Stimulated activated naive B cell treated with anti-CD40 and anti-IgM and Interleukin-4, amounts not matched to agents 10 μg/mL and 1 μg/mL and 100 μg/mL, for 72 hours (primary cell): ENCODE data around the gene USP34.
A peak's percentile ranks its signal among the peaks of the same experiment; 100 is the strongest.
"Not testable (repeated sequence)": the region's sequence is repeated elsewhere in the genome, so short reads cannot be mapped to it uniquely, and the experiment has no call there.

ENCODE experiments used
- ATAC-seq, 2 donors: fragments of 150-1000 bp; cut with Tn5 transposase; replicated peaks; 2 replicates each; pipeline ENCODE4 v1.10.0; 2021; ENCODE audit warnings: moderate library complexity in 1 of 2
- DNase-seq: peaks from one replicate; pipeline ENCODE4 v3.0.0; 2021
- H3K27ac Mint-ChIP-seq: one replicate; pipeline ENCODE4 v1.8.0; 2022; ENCODE audit warnings: mild to moderate bottlenecking, mixed read lengths
- H3K27me3 Mint-ChIP-seq, 2 donors: one replicate each; pipeline ENCODE4 v1.8.0; 2022; ENCODE audit warnings: mixed read lengths in 2 of 2
- H3K36me3 Mint-ChIP-seq, 2 donors: one replicate each; pipeline ENCODE4 v1.8.0; 2022; ENCODE audit warnings: mixed read lengths in 2 of 2, mild to moderate bottlenecking in 1 of 2
- H3K4me1 Mint-ChIP-seq, 2 donors: one replicate each; pipeline ENCODE4 v1.8.0; 2022; ENCODE audit warnings: mixed read lengths in 2 of 2, mild to moderate bottlenecking in 1 of 2
- H3K4me3 Mint-ChIP-seq, 2 donors: one replicate each; pipeline ENCODE4 v1.8.0; 2022; ENCODE audit warnings: mild to moderate bottlenecking in 2 of 2, mixed read lengths in 2 of 2, moderate library complexity in 1 of 2
- H3K9me3 Mint-ChIP-seq, 2 donors: one replicate each; pipeline ENCODE4 v1.8.0; 2022; ENCODE audit warnings: mixed read lengths in 2 of 2, mild to moderate bottlenecking in 1 of 2

The USP34 gene

DNA sequence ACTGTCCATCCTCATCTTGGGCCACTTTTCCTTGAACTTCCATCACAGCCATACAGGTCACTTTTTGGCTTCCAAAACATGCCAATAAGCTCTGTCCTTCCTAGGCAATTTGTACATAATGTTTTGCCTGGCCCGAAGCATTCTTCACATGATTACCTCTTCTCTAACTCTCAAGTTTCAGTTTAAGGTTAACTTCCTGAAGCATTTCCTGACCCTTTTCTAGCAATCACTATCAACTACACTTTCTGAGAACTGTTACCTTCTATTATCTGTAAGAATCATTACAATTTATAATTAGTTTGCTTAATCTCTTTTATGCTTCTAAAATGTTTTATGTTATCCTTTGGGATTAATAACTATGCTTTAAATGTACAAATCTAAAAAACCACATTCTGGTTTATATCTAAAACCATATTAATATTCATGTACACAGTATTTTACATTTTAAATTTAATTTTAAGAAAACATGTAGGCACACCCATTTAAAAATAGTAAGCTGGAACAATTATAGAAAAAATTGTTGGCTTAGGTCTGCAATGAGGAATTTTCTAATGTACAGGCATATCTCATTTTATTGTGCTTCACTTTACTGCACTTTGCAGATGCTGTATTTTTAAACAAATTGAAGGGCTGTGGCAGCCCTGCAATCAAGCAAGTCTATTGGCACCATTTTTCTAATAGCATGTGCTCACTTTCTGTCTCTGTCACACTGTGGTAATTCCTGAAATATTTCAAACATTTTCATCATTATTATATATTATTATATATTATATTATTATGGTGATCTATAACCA is 232.5 kb downstream of the USP34 start:
- DNase-seq, result no peak
- Mint-ChIP-seq H3K27ac (no peak overlapping the region), H3K27me3 (no peaks in the 10 kb centered on the region), H3K4me1 (peaks cover 10 to 15% of the 10 kb centered on the region in 2 donors), H3K9me3 (no peaks in the 10 kb centered on the region), H3K4me3 (no peak overlapping the region), H3K36me3 (peaks cover 29 to 40% of the 10 kb centered on the region in 2 donors)
- ATAC-seq, result peak in 1 of 2 donors; percentile 51

DNA sequence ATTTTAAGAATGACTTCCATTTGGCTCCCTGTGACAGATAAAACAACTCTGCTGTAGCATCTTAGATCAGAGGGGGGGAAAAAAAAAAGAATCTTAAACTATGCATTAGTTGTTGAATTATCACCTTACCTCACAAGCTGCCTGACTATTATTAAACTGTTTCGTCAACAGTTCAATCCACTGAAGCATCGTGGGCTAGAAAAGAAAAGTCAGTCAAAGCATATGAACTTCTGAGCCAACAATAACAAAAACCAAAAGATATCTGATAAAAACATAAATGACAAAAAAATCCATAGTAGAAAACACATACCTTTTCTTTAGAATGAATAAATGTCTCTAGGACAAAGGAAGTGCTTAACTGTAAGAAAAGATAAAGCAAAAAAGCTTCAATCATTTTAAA is 235.2 kb downstream of the USP34 start:
- Mint-ChIP-seq H3K27me3 (no peaks in the 10 kb centered on the region), H3K9me3 (no peaks in the 10 kb centered on the region), H3K36me3 (peaks cover 27 to 37% of the 10 kb centered on the region in 2 donors), H3K4me1 (peaks cover 10 to 15% of the 10 kb centered on the region in 2 donors), H3K27ac (no peak overlapping the region), H3K4me3 (no peak overlapping the region)
- DNase-seq, result no peak
- no peak for ATAC-seq

DNA sequence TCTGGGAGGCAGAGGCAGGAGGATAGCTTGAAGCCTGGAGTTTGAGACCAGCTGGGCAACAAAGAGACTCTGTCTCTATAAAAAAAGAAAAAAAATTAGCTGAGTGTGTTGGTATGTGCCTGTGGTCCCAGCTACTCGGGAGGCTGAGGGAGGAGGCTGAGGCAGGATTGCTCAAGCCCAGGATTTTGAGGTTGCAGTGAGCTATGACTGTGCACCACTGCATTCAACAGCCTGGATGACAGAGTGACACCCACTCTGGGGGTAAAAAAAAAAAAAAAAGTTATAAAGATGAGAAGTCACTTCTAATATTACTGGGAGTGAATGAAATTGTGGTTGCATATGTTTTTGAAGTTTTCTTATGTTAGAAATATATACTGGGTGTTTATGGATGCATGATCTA is 237.3 kb downstream of the USP34 start:
- ATAC-seq, result no peak
- Mint-ChIP-seq H3K4me1 (peaks cover 5 to 6% of the 10 kb centered on the region in 2 donors), H3K36me3 (peaks cover 23 to 44% of the 10 kb centered on the region in 2 donors)

DNA sequence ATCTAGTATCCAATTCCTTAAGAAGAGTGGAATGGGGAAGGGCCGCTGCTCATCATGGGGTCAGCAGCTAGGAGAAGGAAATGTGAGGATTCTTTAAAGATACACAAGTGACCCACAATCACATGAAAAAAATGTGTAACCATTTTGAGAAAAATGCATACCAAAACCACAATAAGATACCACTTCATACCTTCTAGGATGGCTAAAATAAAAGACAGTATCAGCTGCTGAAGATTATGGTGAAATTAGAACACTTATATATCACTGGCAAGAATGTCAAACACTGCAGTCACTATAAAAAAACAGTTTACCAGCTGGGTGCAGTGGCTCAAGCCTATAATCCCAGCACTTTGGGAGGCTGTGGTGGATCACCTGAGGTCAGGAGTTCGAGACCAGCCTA is 241.0 kb downstream of the USP34 start:
- DNase-seq, result no peak
- ATAC-seq, result no peak
- Mint-ChIP-seq H3K36me3 (peaks cover 29 to 39% of the 10 kb centered on the region in 2 donors), H3K4me3 (no peak overlapping the region), H3K9me3 (no peaks in the 10 kb centered on the region), H3K27ac (no peak overlapping the region), H3K4me1 (peaks cover 0 to 3% of the 10 kb centered on the region in 2 donors), H3K27me3 (no peaks in the 10 kb centered on the region)

More for the DNA sequence above, 237.3 kb downstream of the USP34 start:
- DNase-seq, result no peak
- Mint-ChIP-seq H3K27ac (peak overlapping the region; percentile 60), H3K9me3 (no peaks in the 10 kb centered on the region), H3K4me3 (no peak overlapping the region), H3K27me3 (no peaks in the 10 kb centered on the region)

DNA sequence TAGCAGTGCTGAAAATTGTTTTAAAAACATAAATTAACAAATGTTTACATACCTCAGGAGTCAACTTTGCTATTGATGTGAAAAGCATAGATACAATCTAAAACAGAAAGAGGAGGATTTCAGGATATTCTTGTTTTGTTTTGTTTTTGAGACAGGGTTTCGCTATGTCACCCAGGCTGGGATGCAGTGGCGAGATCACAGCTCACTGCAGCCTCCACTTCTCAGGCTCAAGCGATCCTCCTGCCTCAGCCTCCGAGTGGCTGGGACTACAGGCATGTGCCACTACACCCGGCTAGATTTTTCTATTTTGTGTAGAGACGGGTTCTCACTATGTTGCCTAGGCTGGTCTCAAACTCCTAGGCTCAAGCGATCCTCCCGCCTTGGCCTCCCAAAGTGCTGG is 248.3 kb downstream of the USP34 start:
- H3K36me3 Mint-ChIP-seq, result peaks cover 21 to 38% of the 10 kb centered on the region in 2 donors
- DNase-seq (no peak), ATAC-seq (no peak)
- H3K27ac Mint-ChIP-seq, result no peak overlapping the region
- no peaks in the 10 kb centered on the region for H3K9me3 Mint-ChIP-seq
- no peaks in the 10 kb centered on the region for H3K27me3 Mint-ChIP-seq
- H3K4me3 Mint-ChIP-seq, result no peak overlapping the region
- H3K4me1 Mint-ChIP-seq, result no peaks in the 10 kb centered on the region

DNA sequence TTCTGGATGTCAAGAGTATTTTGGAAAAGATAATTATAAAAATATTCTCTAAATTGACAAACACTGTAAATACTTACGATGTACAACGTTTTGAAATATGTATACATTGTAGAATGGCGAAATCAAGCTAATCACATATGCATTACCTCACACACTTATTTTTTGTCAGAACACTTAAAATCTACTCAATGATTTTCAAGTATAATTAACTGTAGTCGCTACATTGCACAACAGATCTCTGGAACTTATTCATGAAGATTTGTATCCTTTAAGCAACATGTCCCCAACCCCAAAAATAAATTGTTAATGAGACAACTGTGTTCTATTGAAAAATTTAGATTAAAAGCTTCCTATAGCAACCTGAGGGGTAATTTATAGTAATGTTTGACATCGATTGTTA is 249.1 kb downstream of the USP34 start:
- no peak overlapping the region for H3K4me3 Mint-ChIP-seq
- ATAC-seq, result no peak

DNA sequence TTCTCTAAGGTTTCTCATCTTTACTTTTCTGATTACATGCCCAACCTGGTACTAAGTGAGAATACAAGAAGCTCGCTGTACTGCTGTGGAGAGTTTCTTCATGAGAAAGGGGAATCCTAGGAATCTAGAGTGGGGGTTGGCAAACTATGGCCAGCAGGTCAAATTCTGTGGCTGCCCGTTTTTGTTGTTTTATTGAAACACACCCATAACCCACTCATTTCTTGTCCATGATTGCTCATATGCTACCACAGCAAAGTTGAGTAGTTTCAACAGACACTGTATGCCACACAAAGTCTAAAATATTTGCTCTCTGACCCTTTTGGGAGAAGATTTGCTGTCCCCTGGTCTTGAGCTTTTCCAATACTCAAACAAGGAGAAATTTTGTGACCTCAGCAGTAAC is 250.1 kb downstream of the USP34 start:
- no peaks in the 10 kb centered on the region for H3K27me3 Mint-ChIP-seq
- DNase-seq (no peak), ATAC-seq (no peak)
- H3K4me3 Mint-ChIP-seq, result no peak overlapping the region
- peaks cover 20 to 35% of the 10 kb centered on the region in 2 donors for H3K36me3 Mint-ChIP-seq
- H3K9me3 Mint-ChIP-seq, result no peaks in the 10 kb centered on the region
- H3K4me1 Mint-ChIP-seq, result no peaks in the 10 kb centered on the region
- H3K27ac Mint-ChIP-seq, result no peak overlapping the region

More for the DNA sequence above, 249.1 kb downstream of the USP34 start:
- Mint-ChIP-seq H3K4me1 (no peaks in the 10 kb centered on the region), H3K27ac (no peak overlapping the region), H3K9me3 (no peaks in the 10 kb centered on the region), H3K27me3 (no peaks in the 10 kb centered on the region), H3K36me3 (peaks cover 24 to 37% of the 10 kb centered on the region in 2 donors)
- no peak for DNase-seq

DNA sequence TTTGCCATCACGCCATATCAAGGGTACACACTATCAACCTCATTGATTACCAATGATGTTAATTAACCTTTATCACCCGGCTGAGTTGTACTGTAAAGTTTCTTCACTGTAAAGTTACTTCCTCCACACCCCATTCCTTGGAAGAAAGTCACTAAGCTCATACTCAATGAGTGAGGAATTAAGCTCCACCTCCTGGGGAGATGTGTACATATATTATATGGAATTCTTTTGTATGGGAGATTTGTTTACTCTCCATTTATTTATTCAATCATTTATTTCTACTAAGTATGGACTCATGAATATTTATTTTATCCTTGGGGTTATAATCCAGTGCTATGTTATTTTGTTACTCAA is 252.1 kb downstream of the USP34 start:
- ATAC-seq (no peak), DNase-seq (no peak)
- Mint-ChIP-seq H3K27ac (no peak overlapping the region), H3K27me3 (no peaks in the 10 kb centered on the region), H3K36me3 (peaks cover 21 to 30% of the 10 kb centered on the region in 2 donors), H3K4me1 (no peaks in the 10 kb centered on the region), H3K9me3 (no peaks in the 10 kb centered on the region), H3K4me3 (no peak overlapping the region)

DNA sequence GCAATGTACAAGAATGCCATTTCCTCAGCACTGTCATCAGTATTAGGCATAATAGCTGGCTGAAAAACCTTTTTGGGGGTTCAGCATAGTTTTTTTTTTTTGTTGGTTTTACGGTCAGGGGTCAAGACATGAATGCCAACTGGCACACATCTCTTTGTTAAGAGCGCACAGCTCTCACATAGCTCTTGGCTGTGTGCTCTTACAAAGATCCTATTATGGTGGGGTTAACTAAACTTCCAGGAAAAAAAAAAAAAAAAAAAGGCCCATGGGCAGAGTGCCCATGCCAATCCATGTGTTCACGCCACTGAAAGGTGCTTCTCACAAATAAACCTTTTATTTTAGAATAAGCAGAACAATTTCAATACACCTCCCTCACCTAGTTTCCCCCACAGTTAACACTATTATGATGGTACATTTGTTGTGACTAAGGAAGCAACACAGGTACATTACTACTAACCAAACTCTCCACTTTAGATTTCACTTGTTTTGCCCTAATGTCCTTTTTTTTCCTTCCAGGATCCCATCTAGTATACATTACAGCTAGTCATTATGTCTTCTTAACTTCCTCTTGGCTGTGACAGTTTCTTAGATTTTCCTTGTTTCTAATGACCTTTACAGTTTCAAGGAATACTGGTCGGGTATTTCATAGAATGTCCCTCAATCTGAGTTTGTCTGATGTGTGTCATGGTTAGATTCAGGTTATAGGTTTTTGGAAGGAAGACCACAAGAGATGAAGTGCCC is 252.6 kb downstream of the USP34 start:
- no peak overlapping the region for H3K4me3 Mint-ChIP-seq

DNA sequence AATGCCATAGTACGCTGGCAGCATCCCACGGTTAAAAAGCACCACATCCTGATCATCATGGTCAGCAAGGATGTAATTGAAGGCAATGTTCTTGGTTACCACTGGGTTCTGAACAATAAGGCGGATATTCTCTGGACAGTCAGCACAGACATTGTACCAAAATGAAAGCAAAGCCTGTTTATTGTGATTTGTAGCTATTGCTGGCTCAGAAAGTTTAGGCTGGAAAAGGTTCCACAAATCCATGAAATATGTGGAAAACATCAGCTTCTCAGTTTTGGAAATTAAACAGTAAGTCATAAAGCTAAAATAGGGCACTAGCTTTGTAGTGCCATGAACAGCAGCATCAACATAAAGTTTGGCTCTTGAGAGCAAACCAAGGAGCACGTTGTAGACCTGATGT is 256.7 kb downstream of the USP34 start:
- Mint-ChIP-seq H3K27ac (no peak overlapping the region), H3K9me3 (no peaks in the 10 kb centered on the region), H3K4me3 (no peak overlapping the region), H3K4me1 (no peaks in the 10 kb centered on the region), H3K27me3 (no peaks in the 10 kb centered on the region), H3K36me3 (peaks cover 21 to 22% of the 10 kb centered on the region in 2 donors)
- ATAC-seq (no peak), DNase-seq (no peak)

More for the DNA sequence above, 252.6 kb downstream of the USP34 start:
- DNase-seq, result no peak
- Mint-ChIP-seq H3K9me3 (no peaks in the 10 kb centered on the region), H3K36me3 (peaks cover 19 to 26% of the 10 kb centered on the region in 2 donors), H3K4me1 (no peaks in the 10 kb centered on the region), H3K27ac (no peak overlapping the region), H3K27me3 (no peaks in the 10 kb centered on the region)
- ATAC-seq, result no peak

DNA sequence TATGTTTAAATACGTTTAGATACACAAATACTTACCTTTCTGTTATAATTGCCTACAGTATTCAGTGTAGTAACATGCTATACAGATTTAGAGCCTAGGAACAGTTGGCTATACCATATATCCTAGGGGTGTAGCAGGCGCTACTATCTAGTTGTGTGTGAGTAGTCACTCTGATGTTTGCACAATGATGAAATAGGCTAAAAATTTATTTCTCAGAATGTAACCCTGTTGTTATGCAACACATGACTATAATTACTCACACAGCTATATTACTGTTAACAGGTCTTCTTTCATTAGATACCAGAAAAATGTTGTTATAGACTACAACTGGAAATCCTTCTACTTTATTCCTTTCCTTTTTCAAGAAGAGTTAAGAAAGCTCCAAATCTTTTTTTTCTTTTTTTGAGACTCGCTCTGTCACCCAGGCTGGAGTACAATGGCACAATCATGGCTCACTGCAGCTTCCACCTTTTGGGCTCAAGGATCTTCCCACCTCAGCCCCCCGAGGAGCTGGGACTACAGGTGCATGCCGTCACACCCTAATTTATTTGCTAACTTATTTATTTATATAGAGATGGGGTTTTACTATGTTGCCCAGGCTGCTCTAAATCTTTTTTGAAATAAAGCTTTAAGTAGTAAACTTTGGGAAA is 260.4 kb downstream of the USP34 start:
- Mint-ChIP-seq H3K36me3 (peaks cover 27% of the 10 kb centered on the region in 2 donors), H3K27ac (no peak overlapping the region), H3K4me1 (no peaks in the 10 kb centered on the region), H3K9me3 (no peaks in the 10 kb centered on the region), H3K4me3 (no peak overlapping the region), H3K27me3 (no peaks in the 10 kb centered on the region)
- ATAC-seq, result no peak
- no peak for DNase-seq

DNA sequence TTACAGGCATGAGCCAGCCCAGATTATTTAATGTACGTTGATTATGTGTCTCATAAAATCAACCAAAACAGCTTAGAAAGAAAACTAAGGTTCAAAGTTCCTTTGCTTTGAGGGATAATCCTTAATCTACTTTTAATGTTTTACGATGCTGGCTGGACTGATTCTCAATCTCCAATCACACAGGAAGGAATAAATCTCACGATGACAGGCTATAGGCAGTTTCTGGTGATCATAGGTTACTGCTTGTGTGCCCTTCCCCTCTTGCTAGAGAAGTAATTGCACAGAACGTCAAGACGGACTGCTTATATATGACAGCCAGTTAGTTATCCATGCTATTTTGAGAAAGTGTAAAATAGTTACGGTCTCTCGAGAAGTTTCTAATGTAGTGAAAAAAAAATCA is 265.8 kb downstream of the USP34 start:
- H3K9me3 Mint-ChIP-seq, result no peaks in the 10 kb centered on the region
- H3K4me3 Mint-ChIP-seq, result no peak overlapping the region
- H3K36me3 Mint-ChIP-seq, result peaks cover 30 to 50% of the 10 kb centered on the region in 2 donors
- no peak overlapping the region for H3K27ac Mint-ChIP-seq
- H3K4me1 Mint-ChIP-seq, result no peaks in the 10 kb centered on the region
- DNase-seq (no peak), ATAC-seq (no peak)
- H3K27me3 Mint-ChIP-seq, result no peaks in the 10 kb centered on the region

DNA sequence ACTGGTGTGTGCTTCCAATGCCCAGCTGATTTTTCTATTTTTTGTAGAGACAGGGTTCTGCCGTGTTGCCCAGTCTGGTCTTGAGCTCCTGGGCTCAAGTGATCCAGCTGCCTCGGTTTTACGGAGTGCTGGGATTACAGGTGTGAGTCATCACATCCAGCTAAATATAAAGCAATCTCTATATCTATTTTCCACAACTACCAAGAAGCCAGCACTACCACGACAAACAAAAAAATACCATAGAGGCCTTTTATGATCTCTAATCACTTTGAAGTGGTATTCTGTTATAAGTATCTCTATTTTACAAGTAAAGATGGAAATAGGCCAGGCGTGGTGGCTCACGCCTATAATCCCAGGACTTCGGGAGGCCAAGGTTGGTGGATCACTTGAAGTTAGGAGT is 274.2 kb downstream of the USP34 start:
- no peak for DNase-seq
- Mint-ChIP-seq H3K36me3 (peaks cover 20 to 37% of the 10 kb centered on the region in 2 donors), H3K27ac (no peak overlapping the region), H3K4me3 (no peak overlapping the region), H3K27me3 (no peaks in the 10 kb centered on the region), H3K9me3 (no peaks in the 10 kb centered on the region), H3K4me1 (no peaks in the 10 kb centered on the region)
- no peak for ATAC-seq

DNA sequence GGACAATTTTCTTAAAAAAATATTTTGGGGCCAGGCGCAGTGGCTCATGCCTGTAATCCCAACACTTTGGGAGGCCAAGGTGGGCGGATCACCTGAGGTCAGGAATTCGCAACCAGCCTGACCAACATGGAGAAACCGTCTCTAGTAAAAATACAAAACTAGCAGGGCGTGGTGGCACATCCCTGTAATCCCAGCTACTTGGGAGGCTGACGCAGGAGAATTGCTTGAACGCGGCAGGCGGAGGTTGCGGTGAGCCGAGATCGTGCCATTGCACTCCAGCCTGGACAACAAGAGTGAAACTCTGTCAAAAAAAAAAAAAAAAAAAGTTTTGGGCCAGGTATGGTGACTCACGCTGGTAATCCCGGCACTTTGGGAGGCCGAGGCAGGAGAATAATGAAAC is 276.2 kb downstream of the USP34 start:
- Mint-ChIP-seq H3K36me3 (peaks cover 17 to 40% of the 10 kb centered on the region in 2 donors), H3K27ac (peak overlapping the region; percentile 47)
- H3K4me3 Mint-ChIP-seq, H3K4me1 Mint-ChIP-seq, H3K27me3 Mint-ChIP-seq, DNase-seq, ATAC-seq, H3K9me3 Mint-ChIP-seq: not testable (repeated sequence)
